ENCODE data around the gene MESP1.

The MESP1 gene

GRCh38 chr15:89772932-89773583, 22.0 kb upstream of the MESP1 start:
- no peak for TF ChIP-seq ZNF274 (IDR thresholded peaks at IDR 0.05; ENCODE audit: low read depth, low read length)
- TF ChIP-seq SUZ12 (IDR thresholded peaks at IDR 0.05; ENCODE audit: extremely low read depth, insufficient read depth, insufficient read length), result no peak
- no peak for TF ChIP-seq YY1 (IDR thresholded peaks at IDR 0.05; ENCODE audit: insufficient read depth, insufficient read length)
- DNase-seq (ENCODE audit: low read depth, low spot score), result no peak
- no peak overlapping the region for H3K9ac ChIP-seq (ENCODE audit: insufficient read length, low read depth)
- H3K27me3 ChIP-seq (ENCODE audit: insufficient read depth, insufficient read length), result peaks cover 25% of the 10 kb centered on the region
- H3K4me1 ChIP-seq (ENCODE audit: insufficient read depth, insufficient read length), result peaks cover 3% of the 10 kb centered on the region
- H3K4me3 ChIP-seq (ENCODE audit: insufficient read length, low read depth), result no peak overlapping the region
- no peaks in the 10 kb centered on the region for H3K9me3 ChIP-seq (ENCODE audit: insufficient read depth, low read length)
- no peaks in the 10 kb centered on the region for H3K36me3 ChIP-seq (ENCODE audit: insufficient read depth, insufficient read length, low read length)

GRCh38 chr15:89770041-89770440, 19.0 kb upstream of the MESP1 start:
- no peaks in the 10 kb centered on the region for H3K9me3 ChIP-seq (ENCODE audit: insufficient read depth, low read length)
- no peak overlapping the region for H3K9ac ChIP-seq (ENCODE audit: insufficient read length, low read depth)
- no peaks in the 10 kb centered on the region for H3K27me3 ChIP-seq (ENCODE audit: insufficient read depth, insufficient read length)
- no peak overlapping the region for H3K4me3 ChIP-seq (ENCODE audit: insufficient read length, low read depth)
- no peaks in the 10 kb centered on the region for H3K36me3 ChIP-seq (ENCODE audit: insufficient read depth, insufficient read length, low read length)
- H3K4me1 ChIP-seq (ENCODE audit: insufficient read depth, insufficient read length), result no peaks in the 10 kb centered on the region
- no peak for DNase-seq (ENCODE audit: low read depth, low spot score)
- no peak for TF ChIP-seq YY1 (IDR thresholded peaks at IDR 0.05; ENCODE audit: insufficient read depth, insufficient read length)
- no peak for TF ChIP-seq SUZ12 (IDR thresholded peaks at IDR 0.05; ENCODE audit: extremely low read depth, insufficient read depth, insufficient read length)
- TF ChIP-seq ZNF274 (IDR thresholded peaks at IDR 0.05; ENCODE audit: low read depth, low read length), result no peak

DNA sequence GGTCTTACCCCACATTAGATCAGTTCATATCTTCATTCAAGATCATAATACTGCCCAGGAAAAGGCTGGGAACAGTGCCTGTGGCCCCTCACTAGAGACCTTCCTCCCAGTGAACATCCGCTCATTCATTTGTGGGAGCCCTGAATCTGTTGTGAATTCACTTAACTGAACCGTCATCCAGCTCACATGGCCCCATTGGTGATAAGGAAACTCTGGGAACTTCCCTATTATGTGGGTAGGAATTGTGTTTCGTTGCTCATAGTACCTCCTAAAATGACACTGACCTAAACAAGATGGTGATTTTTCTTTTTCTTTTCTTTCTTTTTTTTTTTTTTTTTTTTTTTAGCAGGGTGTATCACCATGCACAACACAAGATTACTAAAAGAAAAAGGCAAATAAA, 18.3 kb upstream of the MESP1 start:
- TF ChIP-seq ZNF274 (IDR thresholded peaks at IDR 0.05; ENCODE audit: low read depth, low read length), result no peak
- TF ChIP-seq YY1 (IDR thresholded peaks at IDR 0.05; ENCODE audit: insufficient read depth, insufficient read length), result no peak
- no peak for TF ChIP-seq SUZ12 (IDR thresholded peaks at IDR 0.05; ENCODE audit: extremely low read depth, insufficient read depth, insufficient read length)
- H3K4me1 ChIP-seq (ENCODE audit: insufficient read depth, insufficient read length), result no peaks in the 10 kb centered on the region
- no peak overlapping the region for H3K4me3 ChIP-seq (ENCODE audit: insufficient read length, low read depth)
- H3K36me3 ChIP-seq (ENCODE audit: insufficient read depth, insufficient read length, low read length), result no peaks in the 10 kb centered on the region
- no peaks in the 10 kb centered on the region for H3K27me3 ChIP-seq (ENCODE audit: insufficient read depth, insufficient read length)
- no peak for DNase-seq (ENCODE audit: low read depth, low spot score)
- H3K9ac ChIP-seq (ENCODE audit: insufficient read length, low read depth), result no peak overlapping the region
- no peaks in the 10 kb centered on the region for H3K9me3 ChIP-seq (ENCODE audit: insufficient read depth, low read length)

DNA sequence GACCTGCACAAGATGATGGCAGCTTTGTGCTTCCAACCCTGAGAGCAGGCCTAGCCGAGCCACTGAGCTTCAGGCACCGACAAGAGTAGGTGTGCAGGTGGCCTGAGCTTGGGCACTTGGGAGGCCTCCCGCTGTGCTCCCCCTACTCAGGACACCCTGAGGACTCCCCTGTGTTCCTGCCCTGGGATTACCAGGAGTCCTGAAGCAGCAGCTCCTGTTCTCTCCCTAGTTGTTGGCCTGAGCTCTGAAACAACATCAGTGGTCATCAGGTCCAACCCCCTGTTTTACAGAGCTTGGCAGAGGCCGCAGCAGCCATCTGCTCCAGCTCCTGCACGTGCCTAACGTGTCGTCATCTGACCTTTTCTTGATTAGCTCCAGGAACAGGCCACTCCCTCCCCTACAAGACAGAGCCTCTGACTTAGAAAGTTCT, 17.0 kb upstream of the MESP1 start:
- Histone ChIP-seq H3K4me1 (ENCODE audit: insufficient read depth, insufficient read length) (no peaks in the 10 kb centered on the region), H3K9me3 (ENCODE audit: insufficient read depth, low read length) (no peaks in the 10 kb centered on the region), H3K9ac (ENCODE audit: insufficient read length, low read depth) (no peak overlapping the region), H3K4me3 (ENCODE audit: insufficient read length, low read depth) (no peak overlapping the region), H3K27me3 (ENCODE audit: insufficient read depth, insufficient read length) (no peaks in the 10 kb centered on the region), H3K36me3 (ENCODE audit: insufficient read depth, insufficient read length, low read length) (no peaks in the 10 kb centered on the region)
- TF ChIP-seq YY1 (IDR thresholded peaks at IDR 0.05; ENCODE audit: insufficient read depth, insufficient read length) (no peak), ZNF274 (IDR thresholded peaks at IDR 0.05; ENCODE audit: low read depth, low read length) (no peak), SUZ12 (IDR thresholded peaks at IDR 0.05; ENCODE audit: extremely low read depth, insufficient read depth, insufficient read length) (no peak)
- no peak for DNase-seq (ENCODE audit: low read depth, low spot score)

DNA sequence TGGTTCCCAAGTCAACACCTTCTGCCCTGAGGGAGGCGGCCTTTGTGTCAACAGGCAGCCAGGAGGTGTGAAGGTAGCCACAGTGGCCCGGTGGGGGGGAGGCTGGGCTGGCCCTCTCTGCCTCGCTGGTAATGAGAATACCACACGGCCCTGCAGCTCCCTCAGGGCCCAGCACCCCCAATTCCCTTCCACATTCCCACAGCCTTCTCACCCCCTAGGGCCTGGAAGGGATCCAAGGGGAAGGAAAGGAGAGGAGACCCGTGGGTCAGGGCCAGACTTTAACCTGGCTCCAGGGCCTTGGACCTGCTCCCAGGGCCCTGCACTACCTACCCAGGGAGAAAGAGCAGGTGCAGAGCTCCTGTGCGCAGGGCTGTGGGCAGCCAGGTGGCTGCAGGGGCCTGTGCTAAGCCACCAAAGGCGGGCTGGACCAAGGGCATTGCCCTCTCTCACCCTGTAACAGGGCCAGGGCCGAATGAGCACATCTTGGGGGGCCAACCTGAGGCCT, 16.4 kb upstream of the MESP1 start:
- DNase-seq (ENCODE audit: low read depth, low spot score), result no peak
- TF ChIP-seq SUZ12 (IDR thresholded peaks at IDR 0.05; ENCODE audit: extremely low read depth, insufficient read depth, insufficient read length) (no peak), ZNF274 (IDR thresholded peaks at IDR 0.05; ENCODE audit: low read depth, low read length) (no peak), YY1 (IDR thresholded peaks at IDR 0.05; ENCODE audit: insufficient read depth, insufficient read length) (no peak)
- Histone ChIP-seq H3K4me3 (ENCODE audit: insufficient read length, low read depth) (no peak overlapping the region), H3K36me3 (ENCODE audit: insufficient read depth, insufficient read length, low read length) (no peaks in the 10 kb centered on the region), H3K9ac (ENCODE audit: insufficient read length, low read depth) (no peak overlapping the region), H3K4me1 (ENCODE audit: insufficient read depth, insufficient read length) (no peaks in the 10 kb centered on the region), H3K27me3 (ENCODE audit: insufficient read depth, insufficient read length) (no peaks in the 10 kb centered on the region), H3K9me3 (ENCODE audit: insufficient read depth, low read length) (no peaks in the 10 kb centered on the region)

- H3K9ac ChIP-seq (ENCODE audit: insufficient read length, low read depth), result no peak overlapping the region
- no peak for TF ChIP-seq ZNF274 (IDR thresholded peaks at IDR 0.05; ENCODE audit: low read depth, low read length)
- H3K4me1 ChIP-seq (ENCODE audit: insufficient read depth, insufficient read length), result no peaks in the 10 kb centered on the region
- no peak overlapping the region for H3K4me3 ChIP-seq (ENCODE audit: insufficient read length, low read depth)
- H3K9me3 ChIP-seq (ENCODE audit: insufficient read depth, low read length), result no peaks in the 10 kb centered on the region
- no peaks in the 10 kb centered on the region for H3K36me3 ChIP-seq (ENCODE audit: insufficient read depth, insufficient read length, low read length)
- no peak for DNase-seq (ENCODE audit: low read depth, low spot score)
- H3K27me3 ChIP-seq (ENCODE audit: insufficient read depth, insufficient read length), result no peaks in the 10 kb centered on the region
Measured at GRCh38 chr15:89766357-89767311, 15.6 kb upstream of the MESP1 start.

GRCh38 chr15:89765694-89766093, 14.6 kb upstream of the MESP1 start:
- TF ChIP-seq YY1 (IDR thresholded peaks at IDR 0.05; ENCODE audit: insufficient read depth, insufficient read length) (no peak), ZNF274 (IDR thresholded peaks at IDR 0.05; ENCODE audit: low read depth, low read length) (no peak), SUZ12 (IDR thresholded peaks at IDR 0.05; ENCODE audit: extremely low read depth, insufficient read depth, insufficient read length) (no peak)
- Histone ChIP-seq H3K4me1 (ENCODE audit: insufficient read depth, insufficient read length) (peaks cover 6% of the 10 kb centered on the region), H3K27me3 (ENCODE audit: insufficient read depth, insufficient read length) (no peaks in the 10 kb centered on the region), H3K9me3 (ENCODE audit: insufficient read depth, low read length) (no peaks in the 10 kb centered on the region), H3K4me3 (ENCODE audit: insufficient read length, low read depth) (no peak overlapping the region), H3K9ac (ENCODE audit: insufficient read length, low read depth) (no peak overlapping the region), H3K36me3 (ENCODE audit: insufficient read depth, insufficient read length, low read length) (no peaks in the 10 kb centered on the region)
- no peak for DNase-seq (ENCODE audit: low read depth, low spot score)

Data from NT2/D1 (cell line).